Activated naive CD4-positive, alpha-beta T cell treated with anti-CD3 and anti-CD28 coated beads, Interleukin-2, amount 10 ng/mL, durations not matched to agents 7 days and 5 days (primary cell): Measurements from ENCODE around the gene KIAA1328.

Source experiments
- CTCF ChIA-PET: fragments of 350-600 bp; sonication (Branson Sonifier 250); formaldehyde crosslinking; loops from one replicate; lab custom pipeline; 2021; ENCODE audit warnings: antibody characterized with exemption; lab: Charles Lee
- DNase-seq: peaks from one replicate; pipeline ENCODE4 v3.0.0-alpha.2; 2020
- H3K27ac Mint-ChIP-seq: one replicate; pipeline ENCODE4 v1.8.0; 2021; ENCODE audit warnings: mild to moderate bottlenecking, moderate library complexity, mixed read lengths
- H3K27me3 Mint-ChIP-seq: one replicate; pipeline ENCODE4 v1.8.0; 2021; ENCODE audit warnings: mild to moderate bottlenecking, mixed read lengths
- H3K36me3 Mint-ChIP-seq: one replicate; pipeline ENCODE4 v1.8.0; 2021; ENCODE audit warnings: mixed read lengths
- H3K4me1 Mint-ChIP-seq: one replicate; pipeline ENCODE4 v1.8.0; 2021; ENCODE audit warnings: mixed read lengths
- H3K4me3 Mint-ChIP-seq: one replicate; pipeline ENCODE4 v1.8.0; 2021; ENCODE audit warnings: mild to moderate bottlenecking, moderate library complexity, mixed read lengths
- H3K9me3 Mint-ChIP-seq: one replicate; pipeline ENCODE4 v1.8.0; 2021; ENCODE audit warnings: mixed read lengths

Gene KIAA1328

DNA sequence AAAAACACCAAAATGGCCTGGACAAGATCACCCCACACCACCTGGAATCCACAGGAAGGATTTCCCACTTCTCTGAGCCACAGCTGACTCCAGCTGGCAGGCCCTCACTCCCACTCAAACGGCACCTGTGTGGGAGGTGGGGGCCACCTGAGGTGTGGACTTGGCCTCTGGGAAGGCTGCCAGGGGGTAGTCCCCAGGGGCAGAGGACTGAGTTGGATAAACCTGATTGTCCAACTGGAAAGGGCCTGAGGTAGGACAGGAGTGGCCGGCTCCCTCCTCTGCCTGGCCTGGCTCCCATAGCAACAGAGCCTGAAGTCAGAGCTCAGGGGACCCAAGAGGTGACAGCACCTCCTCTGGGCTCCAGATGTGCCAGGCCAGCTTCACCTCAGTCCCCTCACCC, 436.5 kb downstream of the KIAA1328 start:
- no peaks in the 10 kb centered on the region for H3K36me3 Mint-ChIP-seq
- peaks cover 3% of the 10 kb centered on the region for H3K9me3 Mint-ChIP-seq
- H3K4me1 Mint-ChIP-seq, result no peaks in the 10 kb centered on the region
- no peak for DNase-seq
- no peak overlapping the region for H3K4me3 Mint-ChIP-seq
- CTCF ChIA-PET, result no interaction called here
- H3K27ac Mint-ChIP-seq, result no peak overlapping the region
- no peaks in the 10 kb centered on the region for H3K27me3 Mint-ChIP-seq

DNA sequence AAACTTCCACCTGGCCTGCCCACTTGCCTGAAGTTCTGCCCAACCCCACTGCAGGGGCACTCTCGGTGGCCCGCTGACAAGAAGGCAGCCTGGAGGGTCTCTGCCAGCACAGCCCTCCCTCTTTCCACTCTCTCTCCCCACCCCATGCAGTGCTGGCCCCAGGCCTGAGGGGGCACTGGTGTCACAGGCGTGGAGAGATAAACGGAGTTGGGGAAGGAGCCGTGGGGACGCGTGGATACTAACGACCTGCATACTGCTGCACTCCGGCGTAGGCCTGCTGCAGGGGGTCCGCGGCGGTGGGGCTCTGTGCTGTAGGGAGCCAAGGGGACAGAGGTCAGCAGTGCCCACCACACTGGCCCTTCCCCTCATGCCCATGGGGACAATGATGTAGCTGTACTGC, 437.4 kb downstream of the KIAA1328 start:
- Mint-ChIP-seq H3K9me3 (peaks cover 5% of the 10 kb centered on the region), H3K36me3 (no peaks in the 10 kb centered on the region), H3K4me1 (no peaks in the 10 kb centered on the region), H3K27ac (no peak overlapping the region), H3K4me3 (no peak overlapping the region), H3K27me3 (no peaks in the 10 kb centered on the region)
- no peak for DNase-seq
- CTCF ChIA-PET, result no interaction called here

- peak; percentile 56 for DNase-seq
- no peaks in the 10 kb centered on the region for H3K36me3 Mint-ChIP-seq
- H3K4me1 Mint-ChIP-seq, result no peaks in the 10 kb centered on the region
- no peak overlapping the region for H3K27ac Mint-ChIP-seq
- H3K27me3 Mint-ChIP-seq, result peaks cover 24% of the 10 kb centered on the region
- CTCF ChIA-PET, result no interaction called here
- H3K9me3 Mint-ChIP-seq, result peaks cover 2% of the 10 kb centered on the region
- H3K4me3 Mint-ChIP-seq, result no peak overlapping the region
Measured at GRCh38 chr18:37270038-37270665, 441.2 kb downstream of the KIAA1328 start.

GRCh38 chr18:37270666-37271052, 441.7 kb downstream of the KIAA1328 start:
- H3K36me3 Mint-ChIP-seq, result no peaks in the 10 kb centered on the region
- CTCF ChIA-PET, result no interaction called here
- H3K4me1 Mint-ChIP-seq, result no peaks in the 10 kb centered on the region
- H3K9me3 Mint-ChIP-seq, result peaks cover 2% of the 10 kb centered on the region
- H3K27me3 Mint-ChIP-seq, result peaks cover 30% of the 10 kb centered on the region
- no peak overlapping the region for H3K27ac Mint-ChIP-seq
- H3K4me3 Mint-ChIP-seq, result no peak overlapping the region
- no peak for DNase-seq

DNA sequence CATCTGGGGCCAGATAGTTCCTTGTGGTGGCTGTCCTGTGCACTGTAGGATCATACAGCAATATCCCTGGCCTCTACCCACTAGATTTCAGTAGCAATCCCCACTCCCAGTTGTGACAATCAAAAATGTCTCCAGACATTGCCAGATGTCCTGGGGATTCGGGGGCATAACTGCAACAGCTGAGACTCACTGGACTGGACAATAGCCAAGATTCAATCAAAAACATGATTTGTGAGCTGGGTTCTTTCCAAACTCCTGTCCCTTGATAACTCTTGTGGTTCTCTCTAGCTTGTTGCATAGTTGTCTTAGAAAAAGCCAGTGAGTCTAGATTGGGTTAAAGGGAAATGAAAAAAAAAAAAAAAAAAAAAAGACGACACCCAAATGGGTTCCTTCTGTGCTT, 443.3 kb downstream of the KIAA1328 start:
- H3K4me1 Mint-ChIP-seq, result no peaks in the 10 kb centered on the region
- no peak overlapping the region for H3K4me3 Mint-ChIP-seq
- DNase-seq, result no peak
- peaks cover 4% of the 10 kb centered on the region for H3K9me3 Mint-ChIP-seq
- CTCF ChIA-PET, result no interaction called here
- no peak overlapping the region for H3K27ac Mint-ChIP-seq
- no peaks in the 10 kb centered on the region for H3K36me3 Mint-ChIP-seq
- peaks cover 43% of the 10 kb centered on the region for H3K27me3 Mint-ChIP-seq

- Mint-ChIP-seq H3K4me1 (no peaks in the 10 kb centered on the region), H3K27me3 (peaks cover 49% of the 10 kb centered on the region), H3K4me3 (no peak overlapping the region), H3K27ac (no peak overlapping the region), H3K36me3 (no peaks in the 10 kb centered on the region), H3K9me3 (peaks cover 4% of the 10 kb centered on the region)
- CTCF ChIA-PET, result no interaction called here
- no peak for DNase-seq
Measured at GRCh38 chr18:37272841-37273240, 443.9 kb downstream of the KIAA1328 start.

GRCh38 chr18:37274309-37275236, 445.6 kb downstream of the KIAA1328 start:
- H3K4me1 Mint-ChIP-seq, result no peaks in the 10 kb centered on the region
- H3K27ac Mint-ChIP-seq, result no peak overlapping the region
- H3K36me3 Mint-ChIP-seq, result no peaks in the 10 kb centered on the region
- no peak overlapping the region for H3K4me3 Mint-ChIP-seq
- no peak for DNase-seq
- peaks cover 4% of the 10 kb centered on the region for H3K9me3 Mint-ChIP-seq
- H3K27me3 Mint-ChIP-seq, result peaks cover 56% of the 10 kb centered on the region
- CTCF ChIA-PET, result no interaction called here

GRCh38 chr18:37275237-37275741, 446.4 kb downstream of the KIAA1328 start:
- H3K9me3 Mint-ChIP-seq, result peaks cover 4% of the 10 kb centered on the region
- H3K36me3 Mint-ChIP-seq, result no peaks in the 10 kb centered on the region
- DNase-seq, result no peak
- H3K4me1 Mint-ChIP-seq, result no peaks in the 10 kb centered on the region
- no peak overlapping the region for H3K4me3 Mint-ChIP-seq
- no peak overlapping the region for H3K27ac Mint-ChIP-seq
- CTCF ChIA-PET, result no interaction called here
- H3K27me3 Mint-ChIP-seq, result peaks cover 56% of the 10 kb centered on the region

DNA sequence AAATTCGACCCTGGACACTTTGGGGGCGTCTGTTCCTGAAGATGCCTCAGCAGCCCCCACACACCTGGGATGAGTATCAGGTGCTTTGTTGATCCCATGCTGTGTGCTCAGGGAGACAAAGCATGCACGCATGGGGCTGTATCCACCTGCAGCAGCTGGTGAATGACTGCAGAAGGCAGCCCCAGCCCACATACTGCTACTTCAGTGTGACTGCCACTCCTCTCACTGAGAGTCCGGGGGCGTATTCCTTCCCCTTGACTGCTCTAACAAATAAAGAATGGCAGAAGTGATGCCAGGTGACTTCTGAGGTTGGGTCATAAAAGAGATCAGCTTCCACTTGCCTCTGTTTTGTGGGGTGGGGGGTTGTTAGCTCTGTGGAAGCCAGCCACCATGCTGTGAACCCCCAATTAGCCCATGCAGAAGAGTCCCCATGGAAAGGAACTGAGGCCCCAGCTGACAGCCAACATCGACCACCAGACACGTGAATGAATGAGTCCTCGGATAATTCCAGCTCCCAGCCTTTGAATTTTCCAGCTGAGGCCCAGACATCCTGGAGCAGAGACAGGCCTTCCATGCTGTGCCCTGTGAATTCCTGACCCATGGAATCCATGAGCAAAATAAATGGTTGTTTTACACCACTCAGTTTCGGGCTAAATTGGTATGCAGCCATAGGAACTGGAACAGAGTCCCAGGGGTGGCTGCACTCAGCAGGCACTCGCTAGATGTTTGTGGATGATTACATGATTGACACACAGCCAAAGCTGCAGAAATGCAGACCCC, 447.4 kb downstream of the KIAA1328 start:
- H3K27me3 Mint-ChIP-seq, result peaks cover 56% of the 10 kb centered on the region
- CTCF ChIA-PET, result no interaction called here
- no peaks in the 10 kb centered on the region for H3K36me3 Mint-ChIP-seq
- no peaks in the 10 kb centered on the region for H3K4me1 Mint-ChIP-seq
- peaks cover 3% of the 10 kb centered on the region for H3K9me3 Mint-ChIP-seq
- H3K4me3 Mint-ChIP-seq, result no peak overlapping the region
- H3K27ac Mint-ChIP-seq, result no peak overlapping the region
- DNase-seq, result no peak

DNA sequence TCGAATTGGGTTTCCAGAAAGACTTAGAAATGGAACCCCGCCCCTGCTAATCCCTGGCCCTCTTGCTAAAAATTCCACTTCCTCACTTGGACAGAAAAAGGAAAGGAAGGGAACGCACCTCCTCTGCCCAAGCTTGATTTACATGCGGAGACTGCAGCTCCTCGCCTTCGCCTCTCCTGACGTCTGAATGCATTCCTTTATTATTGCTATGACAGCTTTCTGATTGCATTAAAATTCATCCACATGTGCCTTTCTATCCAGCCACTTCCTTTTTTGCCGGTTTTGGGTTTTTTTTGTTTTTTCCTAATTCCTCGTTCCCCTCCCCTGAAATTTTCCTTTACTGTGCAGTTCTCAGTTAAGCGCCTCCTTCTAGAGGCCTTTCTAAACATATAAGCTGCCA, 448.9 kb downstream of the KIAA1328 start:
- no peak for DNase-seq
- Mint-ChIP-seq H3K9me3 (peaks cover 3% of the 10 kb centered on the region), H3K27ac (no peak overlapping the region), H3K27me3 (peaks cover 59% of the 10 kb centered on the region), H3K4me1 (no peaks in the 10 kb centered on the region), H3K4me3 (no peak overlapping the region), H3K36me3 (no peaks in the 10 kb centered on the region)
- CTCF ChIA-PET, result no interaction called here
